Measurements from ENCODE around the gene S100A6.
"Not testable (repeated sequence)": the region's sequence is repeated elsewhere in the genome, so short reads cannot be mapped to it uniquely, and the experiment has no call there.

The S100A6 gene

DNA sequence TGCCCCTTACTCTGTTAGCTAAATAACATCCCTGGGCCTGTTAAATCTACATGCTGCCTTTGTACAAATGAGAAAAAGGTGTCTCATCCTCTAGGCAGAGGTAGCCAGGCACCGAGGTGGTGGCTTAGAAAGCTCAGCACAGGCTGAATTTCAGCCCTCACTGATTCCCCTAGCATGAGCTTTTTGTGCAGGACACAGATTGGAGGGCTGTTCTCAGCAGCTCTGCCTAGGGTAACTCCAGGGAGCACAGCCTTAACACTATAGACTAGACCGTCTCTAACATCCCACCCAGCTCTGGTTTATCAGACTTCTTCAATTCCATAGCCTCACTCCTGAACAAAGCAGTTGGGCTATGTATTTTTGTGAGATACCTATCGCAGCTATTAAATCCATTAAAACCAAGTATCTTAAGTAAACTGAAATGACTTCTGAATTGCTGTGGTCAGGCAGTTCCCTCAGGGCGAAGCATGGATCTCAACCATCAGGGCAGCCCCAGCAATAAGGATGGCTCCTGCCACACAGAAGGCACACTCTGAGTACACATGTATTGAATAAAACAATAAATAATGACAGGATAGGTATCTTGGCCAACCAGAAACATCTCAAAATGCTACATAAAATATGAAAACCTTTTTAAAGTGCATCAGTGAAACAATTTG lies 14.8 kb downstream of the S100A6 start:
- TF ChIP-seq Cebpa-rat (IDR thresholded peaks at IDR 0.05), result no peak
- Histone ChIP-seq H3K9ac (0 out of 22 replicates have a peak overlapping the region, but pooled peaks of 1 of the 11 experiments have one; percentile 9), H4K20me1 (no peaks in the 10 kb centered on the region), H3K9me3 (replicated peaks in 1 of 11) (peaks cover 0 to 11% (median 3%) of the 10 kb centered on the region in 11 experiments; a peak in 9 of 22 replicates), H3K27ac (peak overlapping the region in 5 of 11 experiments; percentile 0 to 35 (median 22); a peak in 5 of 22 replicates), H3K4me1 (peaks cover 14 to 67% (median 47%) of the 10 kb centered on the region in 10 experiments), H3K36me3 (no peaks in the 10 kb centered on the region), H3K4me2 (peak overlapping the region in 3 of 11 experiments; percentile 32 to 39 (median 37); a peak in 5 of 22 replicates), H3K27me3 (no peaks in the 10 kb centered on the region), H3K4me3 (no peak overlapping the region)

DNA sequence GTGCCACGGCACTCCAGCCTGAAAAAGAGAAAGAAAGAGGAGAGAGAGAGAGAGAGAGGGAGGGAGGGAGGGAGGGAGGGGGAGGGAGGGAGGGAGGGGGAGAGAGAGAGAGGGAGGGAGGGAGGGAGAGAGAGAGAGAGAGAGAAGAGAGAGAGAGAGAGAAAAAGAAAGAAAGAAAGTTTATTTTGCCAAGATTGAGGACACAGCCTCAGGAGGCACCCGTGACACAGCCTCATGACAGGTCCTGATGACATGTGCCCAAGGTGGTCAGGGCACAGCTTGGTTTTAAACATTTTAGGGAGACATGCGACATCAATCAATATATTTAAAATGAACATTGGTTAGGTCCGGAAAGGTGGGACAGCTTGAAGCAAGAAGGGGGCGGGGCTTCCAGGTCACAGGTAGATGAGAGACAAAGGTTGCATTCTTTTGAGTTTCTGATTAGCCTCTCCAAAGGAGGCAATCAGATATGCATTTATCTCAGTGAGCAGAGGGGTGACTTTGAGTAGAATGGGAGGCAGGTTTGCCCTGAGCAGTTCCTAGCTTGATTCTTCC lies 15.6 kb downstream of the S100A6 start:
- H4K20me1 ChIP-seq, H3K36me3 ChIP-seq, H3K4me3 ChIP-seq, H3K9ac ChIP-seq, H3K27me3 ChIP-seq: not testable (repeated sequence)
- peak overlapping the region in 4 of 11 experiments; percentile 18 to 92 (median 36); a peak in 6 of 22 replicates for H3K4me2 ChIP-seq
- H3K9me3 ChIP-seq (replicated peaks in 1 of 11), result peaks cover 0 to 11% (median 3%) of the 10 kb centered on the region in 11 experiments; a peak in 9 of 22 replicates
- peak overlapping the region in 3 of 11 experiments; percentile 22 to 35 (median 25); a peak in 3 of 22 replicates for H3K27ac ChIP-seq
- peaks cover 21 to 69% (median 51%) of the 10 kb centered on the region in 10 experiments for H3K4me1 ChIP-seq

DNA sequence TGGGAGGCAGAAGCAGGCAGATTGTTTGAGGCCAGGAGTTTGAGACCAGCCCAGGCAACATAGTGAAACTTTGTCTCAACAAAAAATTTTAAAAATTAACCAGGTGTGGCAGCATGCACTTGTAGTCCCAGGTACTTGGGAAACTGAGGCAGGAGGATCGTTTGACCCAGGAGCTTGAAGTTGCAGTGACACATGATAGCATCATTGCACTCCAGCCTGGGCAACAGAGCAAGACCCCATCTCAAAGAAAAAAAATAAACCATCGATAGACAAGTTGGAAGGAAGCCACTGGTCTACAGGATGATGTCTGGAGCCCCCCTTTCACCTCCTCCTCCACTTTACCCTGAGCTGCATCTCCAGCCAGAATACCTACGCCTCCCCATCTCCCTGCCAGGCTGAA lies 16.5 kb downstream of the S100A6 start:
- Histone ChIP-seq H3K4me1 (peaks cover 26 to 75% (median 60%) of the 10 kb centered on the region in 10 experiments), H3K4me2 (peak overlapping the region in 10 of 11 experiments; percentile 1 to 97 (median 74); a peak in 16 of 22 replicates), H3K27me3 (no peaks in the 10 kb centered on the region), H4K20me1 (no peaks in the 10 kb centered on the region), H3K36me3 (no peaks in the 10 kb centered on the region), H3K9me3 (replicated peaks in 1 of 11) (peaks cover 0 to 11% (median 3%) of the 10 kb centered on the region in 11 experiments; a peak in 9 of 22 replicates), H3K27ac (peak overlapping the region in 8 of 11 experiments; percentile 18 to 83 (median 72); a peak in 15 of 22 replicates), H3K9ac (peak overlapping the region in 3 of 11 experiments; percentile 38 to 55 (median 54); a peak in 6 of 22 replicates), H3K4me3 (peak overlapping the region in 1 of 10 experiments; percentile 41; a peak in 1 of 20 replicates)
- TF ChIP-seq Cebpa-rat (IDR thresholded peaks at IDR 0.05), result no peak

DNA sequence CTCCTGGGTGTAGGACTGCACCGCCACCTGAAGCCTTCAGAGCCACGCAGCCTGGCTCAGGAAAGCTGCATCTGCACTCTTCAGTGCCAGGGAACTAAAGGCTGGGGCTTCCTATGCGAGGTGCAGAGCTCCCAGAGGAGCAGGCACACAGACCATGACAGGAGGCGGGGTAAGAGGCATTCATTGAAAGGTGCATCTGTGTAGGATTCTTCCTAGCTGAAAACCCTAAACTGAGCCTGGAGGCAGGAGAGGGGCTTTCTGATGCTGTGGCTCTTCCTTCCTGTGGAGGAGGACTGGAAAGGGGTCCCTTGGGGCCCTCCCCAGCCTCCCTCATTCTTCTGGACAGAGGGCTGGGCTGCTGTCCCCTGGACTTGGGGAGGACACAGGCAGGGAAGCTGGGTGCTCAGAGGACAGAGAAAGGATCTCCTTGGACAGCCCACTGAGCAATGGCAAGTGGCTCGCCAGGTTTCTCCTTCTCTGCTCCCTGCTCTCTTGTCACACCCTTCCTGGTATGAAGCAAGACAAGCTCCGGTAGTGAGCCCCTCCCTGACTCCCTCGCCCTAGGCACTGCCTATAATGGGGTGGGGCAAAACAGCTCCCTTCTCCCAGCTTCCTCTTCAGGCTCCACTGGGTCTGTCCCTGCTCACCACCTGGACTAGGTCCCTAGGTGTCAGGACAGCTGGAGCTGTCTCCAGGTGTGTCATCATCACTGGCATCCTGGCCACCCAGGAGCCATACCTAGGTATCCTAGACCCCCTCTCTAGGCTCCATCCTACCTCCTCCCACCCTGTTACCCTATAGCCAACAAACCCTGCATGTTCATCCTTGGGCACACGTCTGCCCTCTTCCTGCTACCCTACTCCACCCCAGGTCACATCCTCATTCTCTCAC lies 20.0 kb downstream of the S100A6 start:
- peak overlapping the region; percentile 80 to 97 (median 86) for H3K4me2 ChIP-seq
- no peaks in the 10 kb centered on the region for H4K20me1 ChIP-seq
- peaks cover 35 to 99% (median 89%) of the 10 kb centered on the region in 10 experiments for H3K4me1 ChIP-seq
- H3K4me3 ChIP-seq, result peak overlapping the region in 5 of 10 experiments; percentile 19 to 52 (median 35); a peak in 8 of 20 replicates
- peak in 7 of 11 experiments; percentile 13 to 56 (median 37); a peak in 4 of 22 replicates for TF ChIP-seq Cebpa-rat (IDR thresholded peaks at IDR 0.05)
- peak overlapping the region; percentile 18 to 65 (median 55); a peak in 20 of 22 replicates for H3K9ac ChIP-seq
- H3K27ac ChIP-seq, result peak overlapping the region in 10 of 11 experiments; percentile 5 to 83 (median 66); a peak in 19 of 22 replicates
- no peaks in the 10 kb centered on the region for H3K36me3 ChIP-seq
- no peaks in the 10 kb centered on the region for H3K9me3 ChIP-seq (replicated peaks in 1 of 11)
- H3K27me3 ChIP-seq, result no peaks in the 10 kb centered on the region

DNA sequence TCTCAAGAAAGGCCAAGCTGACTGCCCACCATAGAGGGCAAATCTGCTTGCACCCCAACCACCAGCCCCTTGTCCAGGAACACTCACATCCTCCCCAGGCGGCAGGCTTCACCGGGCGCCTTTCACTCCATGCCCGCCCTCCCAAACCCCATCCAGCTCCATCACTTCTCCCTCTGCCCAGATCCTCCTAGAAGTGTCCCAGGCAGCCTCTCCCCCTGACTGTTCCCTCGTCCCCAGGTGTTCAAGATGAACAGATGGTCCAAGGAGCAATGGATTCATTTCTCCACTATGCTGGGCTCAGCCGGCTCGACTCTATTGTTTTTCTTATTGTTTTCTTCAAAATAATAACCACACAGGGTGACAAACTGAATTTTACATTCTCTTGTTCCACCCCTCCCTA lies 22.1 kb downstream of the S100A6 start:
- Histone ChIP-seq H3K4me3 (no peak overlapping the region), H3K27ac (peak overlapping the region in 4 of 11 experiments; percentile 30 to 80 (median 41); a peak in 4 of 22 replicates), H4K20me1 (no peaks in the 10 kb centered on the region), H3K4me1 (peaks cover 44 to 92% (median 79%) of the 10 kb centered on the region in 10 experiments), H3K9me3 (replicated peaks in 1 of 11) (no peaks in the 10 kb centered on the region), H3K4me2 (peak overlapping the region; percentile 30 to 97 (median 62); a peak in 16 of 22 replicates), H3K36me3 (no peaks in the 10 kb centered on the region), H3K9ac (no peak overlapping the region), H3K27me3 (no peaks in the 10 kb centered on the region)
- no peak for TF ChIP-seq Cebpa-rat (IDR thresholded peaks at IDR 0.05)

DNA sequence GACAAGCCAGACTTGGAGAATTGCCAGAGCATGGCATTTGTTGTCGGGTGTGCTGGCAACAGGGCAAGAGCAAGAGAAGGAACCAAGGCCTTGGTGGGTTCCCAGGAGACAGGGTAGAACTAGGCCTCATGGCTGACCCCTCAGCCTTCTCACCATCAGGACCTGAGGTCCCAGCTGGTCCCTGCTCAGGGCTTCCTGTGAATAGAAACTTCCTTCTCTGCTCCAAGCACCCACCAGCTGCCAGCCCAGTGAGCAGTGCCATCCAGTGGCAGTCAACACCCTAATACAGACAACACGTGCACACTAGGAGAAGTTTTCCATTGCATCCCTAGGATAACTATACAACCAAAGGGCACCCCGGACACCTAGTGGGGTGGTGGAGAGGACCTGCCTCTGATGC lies 22.8 kb downstream of the S100A6 start:
- Histone ChIP-seq H3K27me3 (no peaks in the 10 kb centered on the region), H3K36me3 (no peaks in the 10 kb centered on the region), H3K4me2 (peak overlapping the region; percentile 30 to 97 (median 62)), H3K9ac (peak overlapping the region in 1 of 11 experiments; percentile 16; a peak in 1 of 22 replicates), H3K9me3 (replicated peaks in 1 of 11) (no peaks in the 10 kb centered on the region), H4K20me1 (no peaks in the 10 kb centered on the region), H3K4me1 (peaks cover 37 to 86% (median 73%) of the 10 kb centered on the region in 10 experiments), H3K27ac (peak overlapping the region in 6 of 11 experiments; percentile 5 to 51 (median 28); a peak in 7 of 22 replicates), H3K4me3 (no peak overlapping the region)
- TF ChIP-seq Cebpa-rat (IDR thresholded peaks at IDR 0.05), result no peak

DNA sequence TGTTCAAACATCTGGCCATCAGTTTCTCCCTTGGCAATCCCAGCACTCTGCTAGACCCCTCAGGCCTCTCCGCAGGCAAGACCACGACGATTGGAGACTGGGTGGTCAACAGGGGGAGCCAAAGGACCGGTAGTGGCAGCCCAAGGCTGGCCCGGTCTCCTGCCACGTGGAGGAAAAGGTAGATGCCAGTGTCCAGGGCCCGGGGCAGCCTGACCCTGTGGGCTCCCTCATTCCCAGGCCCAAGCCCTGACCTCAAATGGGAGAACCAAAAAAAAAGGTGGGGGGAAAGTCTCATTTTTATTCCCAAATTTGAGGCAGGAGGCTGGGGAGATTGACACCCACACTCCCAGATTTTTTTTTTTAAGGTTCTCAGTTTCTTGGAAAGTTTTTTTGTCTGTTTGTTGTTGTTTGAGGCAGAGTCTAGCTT lies 24.8 kb downstream of the S100A6 start:
- Histone ChIP-seq H3K36me3 (no peaks in the 10 kb centered on the region), H3K27me3 (no peaks in the 10 kb centered on the region), H3K9me3 (replicated peaks in 1 of 11) (no peaks in the 10 kb centered on the region), H3K4me2 (peak overlapping the region in 9 of 11 experiments; percentile 1 to 90 (median 14); a peak in 11 of 22 replicates), H3K9ac (peak overlapping the region in 1 of 11 experiments; percentile 32; a peak in 5 of 22 replicates), H4K20me1 (no peaks in the 10 kb centered on the region), H3K4me1 (peaks cover 31 to 74% (median 57%) of the 10 kb centered on the region in 10 experiments), H3K27ac (peak overlapping the region in 4 of 11 experiments; percentile 1 to 33 (median 22); a peak in 2 of 22 replicates), H3K4me3 (no peak overlapping the region)
- TF ChIP-seq Cebpa-rat (IDR thresholded peaks at IDR 0.05), result no peak

DNA sequence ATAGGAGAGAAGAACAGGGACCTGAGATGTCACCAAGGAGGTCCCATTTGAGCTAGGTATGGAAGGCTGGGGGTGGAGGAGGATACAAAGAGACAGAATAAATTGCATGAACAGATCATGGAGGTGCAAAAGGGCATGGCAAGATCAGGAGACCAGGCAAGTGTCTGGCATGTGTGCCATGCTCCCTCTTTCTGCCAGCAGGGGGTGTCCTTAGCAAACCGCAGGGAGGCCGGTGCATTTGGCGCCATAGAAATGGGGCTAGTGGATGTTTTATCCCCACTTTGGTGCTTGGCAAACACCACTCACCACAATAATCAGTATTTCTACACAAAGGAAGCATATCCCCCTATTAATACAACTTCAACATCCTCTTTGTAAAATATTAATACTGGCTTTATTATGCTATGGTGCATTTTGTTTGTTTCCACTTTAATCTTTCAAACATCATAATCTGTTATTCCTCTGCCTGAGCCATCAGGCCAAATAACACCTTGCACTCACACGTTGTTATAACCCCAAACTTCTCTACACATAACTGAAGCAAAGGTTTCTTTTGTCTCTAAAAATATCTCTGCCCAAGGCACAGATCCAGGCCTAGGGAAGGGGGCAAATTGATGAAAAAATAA lies 25.9 kb downstream of the S100A6 start:
- Histone ChIP-seq H3K9ac (no peak overlapping the region), H3K27ac (0 out of 22 replicates have a peak overlapping the region, but pooled peaks of 1 of the 11 experiments have one; percentile 33), H3K36me3 (no peaks in the 10 kb centered on the region), H3K27me3 (no peaks in the 10 kb centered on the region), H3K4me2 (peak overlapping the region in 4 of 11 experiments; percentile 1 to 31 (median 18); a peak in 3 of 22 replicates), H3K4me1 (peaks cover 20 to 67% (median 46%) of the 10 kb centered on the region in 10 experiments), H4K20me1 (no peaks in the 10 kb centered on the region), H3K4me3 (no peak overlapping the region), H3K9me3 (replicated peaks in 1 of 11) (no peaks in the 10 kb centered on the region)
- no peak for TF ChIP-seq Cebpa-rat (IDR thresholded peaks at IDR 0.05)
